Uterus (tissue), 4 donors: ENCODE results near the gene GSTA2. TPM values are rescaled to one million over a fixed set of nuclear protein-coding genes. Genes with fewer than 3 reads are reported as not detected.
"Not testable (repeated sequence)": the region's sequence is repeated elsewhere in the genome, so short reads cannot be mapped to it uniquely, and the experiment has no call there.

Source experiments
- DNase-seq, 2 donors: peaks; one replicate each; pipeline ENCODE4 v3.0.0-alpha.2; 2019 to 2020
- H3K27ac ChIP-seq, 2 donors: fragments of 200-600 bp; sonication (generic); 1 replicate in 1 of 2; 2 replicates in 1 of 2; pipeline ENCODE4 v1.5.1; 2016 to 2018
- H3K27me3 ChIP-seq, 2 donors: fragments of 200-600 bp; sonication (generic); one replicate each; pipeline ENCODE4 v1.5.1; 2018 to 2019; ENCODE audit warnings: control low read depth in 1 of 2
- H3K36me3 ChIP-seq, 2 donors: fragments of 200-600 bp; sonication (generic); one replicate each; pipeline ENCODE4 v1.5.1; 2019; ENCODE audit warnings: control low read depth in 1 of 2
- H3K4me1 ChIP-seq, 2 donors: fragments of 200-600 bp; sonication (generic); one replicate each; pipeline ENCODE4 v1.5.1; 2018 to 2019; ENCODE audit warnings: control low read depth in 1 of 2
- H3K4me3 ChIP-seq, 2 donors: fragments of 200-600 bp; sonication (generic); 1 replicate in 1 of 2; 2 replicates in 1 of 2; pipeline ENCODE4 v1.5.1; 2018 to 2019; ENCODE audit warnings: mild to moderate bottlenecking in 1 of 2
- H3K9me3 ChIP-seq, 2 donors: fragments of 200-600 bp; sonication (generic); one replicate each; pipeline ENCODE4 v1.5.1; 2019; ENCODE audit warnings: control low read depth in 1 of 2
- CTCF ChIP-seq, 4 experiments: fragments of 200-600 bp in 2 of 4; fragments of 450-650 bp in 2 of 4; sonication (generic) in 2 of 4; IDR thresholded peaks; one replicate each; pipeline ENCODE4 v1.5.1; 2016 to 2019; ENCODE audit warnings: antibody characterized with exemption in 4 of 4, mild to moderate bottlenecking in 2 of 4, moderate library complexity in 1 of 4
- POLR2A ChIP-seq, 2 donors: fragments of 450-650 bp; IDR thresholded peaks; one replicate each; pipeline ENCODE4 v1.6.1; 2016; ENCODE audit warnings: antibody characterized with exemption in 2 of 2, mild to moderate bottlenecking in 1 of 2, moderate library complexity in 1 of 2
- intact Hi-C: fragments of 100-400 bp; cut with DNase I; formaldehyde crosslinking; loops from one replicate; pipeline ENCODE4 v1.15.1; 2023; ENCODE audit warnings: low total_unique reads
- total RNA-seq, 4 donors: library from RNA; depleted of rRNA in 3 of 4; stranded (reverse); fragments of >200 nt in 3 of 4; gene quantifications; one replicate each; pipeline versions ENCODE4 v1.1.0 to v1.2.4, GENCODE V29; 2014 to 2023
- donor health status: DM: yes; HTN: yes; CAD: no.

Gene GSTA2
- total RNA-seq, 4 donors from 2014 or later, result not detected

- intact Hi-C loops, result no loop called here
- H3K4me3 ChIP-seq, result no peak overlapping the region
- TF ChIP-seq POLR2A (IDR thresholded peaks at IDR 0.05), result no peak
- no peaks in the 10 kb centered on the region for H3K36me3 ChIP-seq
- no peaks in the 10 kb centered on the region for H3K9me3 ChIP-seq
- no peaks in the 10 kb centered on the region for H3K4me1 ChIP-seq
- H3K27me3 ChIP-seq, result no peaks in the 10 kb centered on the region
- no peak overlapping the region for H3K27ac ChIP-seq
- no peak for DNase-seq
Measured at GRCh38 chr6:52725143-52725534, 38.1 kb downstream of the GSTA2 start.

DNA sequence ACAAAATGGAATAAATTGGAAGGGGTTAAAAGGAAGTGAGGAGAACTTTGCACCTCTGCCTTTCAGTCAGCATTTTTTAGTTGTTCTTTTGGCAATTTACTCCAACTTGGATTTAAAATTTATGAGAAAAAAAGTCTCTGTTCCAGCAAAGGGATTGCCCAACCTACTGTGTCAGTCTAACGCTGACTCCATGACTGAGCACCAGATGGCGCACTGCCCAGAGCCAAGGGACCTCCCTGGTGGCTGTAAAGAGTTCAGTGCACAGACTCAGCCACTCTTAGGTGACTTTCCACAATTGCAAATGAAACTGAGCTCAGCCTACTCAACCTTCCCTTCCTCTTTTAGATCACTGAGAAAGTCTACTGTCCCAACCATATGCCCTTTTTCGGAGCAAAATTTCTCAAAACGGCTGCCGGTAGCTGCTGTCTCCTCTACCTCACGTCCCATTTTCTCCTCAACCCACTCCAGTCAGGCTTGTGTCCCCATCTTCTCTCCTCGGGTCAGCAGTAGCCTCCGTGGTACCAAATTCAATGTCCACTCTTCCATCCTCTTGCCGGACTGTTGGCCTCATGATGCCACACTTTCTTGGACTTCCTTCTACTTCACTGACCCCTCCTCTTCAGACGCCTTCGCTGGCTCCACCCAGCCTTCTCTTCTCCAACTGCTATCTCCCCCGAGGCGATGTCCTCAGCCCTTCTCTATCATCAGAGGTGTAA is 38.7 kb downstream of the GSTA2 start:
- intact Hi-C loops, result no loop called here
- H3K27me3 ChIP-seq, result no peaks in the 10 kb centered on the region
- no peak overlapping the region for H3K27ac ChIP-seq
- no peaks in the 10 kb centered on the region for H3K9me3 ChIP-seq
- peak in 1 of 2 donors; percentile 53 for DNase-seq
- no peaks in the 10 kb centered on the region for H3K4me1 ChIP-seq
- TF ChIP-seq POLR2A (IDR thresholded peaks at IDR 0.05) (no peak), CTCF (IDR thresholded peaks at IDR 0.05) (no peak)
- no peak overlapping the region for H3K4me3 ChIP-seq
- H3K36me3 ChIP-seq, result no peaks in the 10 kb centered on the region

DNA sequence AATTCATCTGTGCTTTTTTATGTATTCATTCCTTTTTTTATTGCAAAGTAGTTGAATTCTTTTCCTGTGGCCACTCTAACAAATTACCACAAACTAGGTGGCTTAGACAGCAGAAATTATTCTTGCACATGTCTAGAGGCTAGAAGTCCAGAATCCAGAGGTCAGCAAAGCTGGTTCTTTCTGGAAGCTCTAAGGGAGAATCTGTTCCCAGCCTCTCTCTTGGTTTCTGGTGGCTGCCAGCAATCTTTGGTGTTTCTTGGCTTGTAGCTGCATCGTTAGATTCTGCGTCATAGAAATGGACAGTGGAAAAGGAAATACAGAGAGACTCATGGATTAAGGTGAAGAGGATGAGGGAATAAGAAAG is 39.3 kb downstream of the GSTA2 start:
- H3K36me3 ChIP-seq, result no peaks in the 10 kb centered on the region
- no peaks in the 10 kb centered on the region for H3K4me1 ChIP-seq
- H3K27ac ChIP-seq, result no peak overlapping the region
- intact Hi-C loops, result no loop called here
- no peak for DNase-seq
- no peaks in the 10 kb centered on the region for H3K27me3 ChIP-seq
- no peak for TF ChIP-seq POLR2A (IDR thresholded peaks at IDR 0.05)
- TF ChIP-seq CTCF (IDR thresholded peaks at IDR 0.05), result no peak
- no peaks in the 10 kb centered on the region for H3K9me3 ChIP-seq
- no peak overlapping the region for H3K4me3 ChIP-seq

DNA sequence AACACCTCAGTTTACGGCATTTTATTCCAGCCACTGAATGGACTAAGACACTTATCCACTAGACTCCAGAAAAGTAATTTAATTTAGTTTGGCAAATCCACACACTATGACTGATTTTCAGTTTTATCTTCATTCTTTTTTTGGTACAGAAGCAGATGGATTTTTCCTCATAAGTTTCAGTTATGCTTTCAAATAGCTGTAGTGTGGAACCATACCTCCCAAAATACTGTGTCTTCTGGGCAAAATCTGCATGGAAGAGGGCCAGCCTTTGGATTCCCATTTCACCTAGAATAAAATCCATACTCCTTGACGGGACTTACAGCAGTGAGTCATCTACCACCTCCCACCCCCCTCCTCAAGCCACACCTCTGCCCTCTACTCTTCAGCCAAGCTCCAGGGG is 43.0 kb downstream of the GSTA2 start:
- no peaks in the 10 kb centered on the region for H3K36me3 ChIP-seq
- no peak overlapping the region for H3K27ac ChIP-seq
- no peaks in the 10 kb centered on the region for H3K27me3 ChIP-seq
- no peak overlapping the region for H3K4me3 ChIP-seq
- no peak for DNase-seq
- H3K4me1 ChIP-seq, result no peaks in the 10 kb centered on the region
- intact Hi-C loops, result no loop called here
- H3K9me3 ChIP-seq, result no peaks in the 10 kb centered on the region
- no peak for TF ChIP-seq CTCF (IDR thresholded peaks at IDR 0.05)
- TF ChIP-seq POLR2A (IDR thresholded peaks at IDR 0.05), result no peak

DNA sequence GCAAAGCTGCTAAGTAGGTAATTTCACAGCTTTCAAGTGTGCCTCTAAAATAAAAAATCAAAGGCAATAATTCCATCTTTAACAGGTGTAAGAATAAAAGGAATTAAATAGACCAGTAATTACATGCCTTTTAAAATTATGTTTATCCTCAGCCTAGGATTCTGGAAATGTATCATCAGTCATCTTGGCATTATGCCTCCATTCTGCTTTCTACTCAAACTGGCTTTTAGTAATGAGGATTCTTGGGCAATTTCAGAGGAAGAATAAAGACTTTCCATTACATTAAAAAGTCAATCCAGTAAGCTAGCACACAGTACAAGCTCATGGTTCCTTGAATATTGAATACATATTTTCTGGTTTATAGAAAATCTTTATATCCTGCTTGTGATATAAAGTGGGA is 44.7 kb downstream of the GSTA2 start:
- DNase-seq, result no peak
- Histone ChIP-seq H3K27me3 (no peaks in the 10 kb centered on the region), H3K4me1 (no peaks in the 10 kb centered on the region), H3K9me3 (no peaks in the 10 kb centered on the region), H3K4me3 (no peak overlapping the region), H3K27ac (no peak overlapping the region), H3K36me3 (no peaks in the 10 kb centered on the region)
- no peak for TF ChIP-seq POLR2A (IDR thresholded peaks at IDR 0.05)
- TF ChIP-seq CTCF (IDR thresholded peaks at IDR 0.05), result no peak
- intact Hi-C loops, result no loop called here

DNA sequence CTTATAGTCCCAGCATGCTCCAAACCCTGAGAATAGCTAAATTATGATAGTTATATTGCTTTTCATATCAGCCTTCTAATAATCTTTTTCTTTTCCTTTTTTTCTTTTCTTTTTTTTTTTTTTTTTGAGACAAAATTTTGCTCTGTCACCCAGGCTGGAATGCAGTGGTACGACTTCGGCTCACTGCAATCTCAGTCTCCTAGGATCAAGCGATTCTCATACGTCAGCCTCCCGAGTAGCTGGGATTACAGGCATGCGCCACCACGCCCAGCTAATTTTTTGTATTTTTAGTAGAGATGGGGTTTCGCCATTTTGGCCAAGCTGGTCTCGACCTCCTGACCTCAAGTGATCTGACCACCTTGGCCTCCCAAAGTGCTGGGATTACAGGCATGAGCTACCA is 48.5 kb downstream of the GSTA2 start:
- H3K9me3 ChIP-seq, intact Hi-C loops, H3K4me1 ChIP-seq, H3K36me3 ChIP-seq, DNase-seq, H3K27me3 ChIP-seq, H3K4me3 ChIP-seq, H3K27ac ChIP-seq: not testable (repeated sequence)
